Neural crest cell (in vitro differentiated cells): ENCODE data around the gene PCF11. TPM values are rescaled to one million over a fixed set of nuclear protein-coding genes. Genes with fewer than 3 reads are reported as not detected.

Experiments
- DNase-seq: peaks from one replicate; pipeline ENCODE4 v3.0.0; 2021; ENCODE audit warnings: low read depth, mixed read lengths, low spot score
- H3K27ac Mint-ChIP-seq: one replicate; pipeline ENCODE4 v1.8.0; 2021; ENCODE audit warnings: mild to moderate bottlenecking, mixed read lengths; ENCODE audit not compliant: unreplicated experiment
- H3K27me3 Mint-ChIP-seq: 2 replicates; pipeline ENCODE4 v1.8.0; 2021; ENCODE audit warnings: low read depth, mild to moderate bottlenecking, mixed read lengths
- H3K36me3 Mint-ChIP-seq: 2 replicates; pipeline ENCODE4 v1.8.0; 2021; ENCODE audit warnings: low read depth, mild to moderate bottlenecking, mixed read lengths
- H3K4me1 Mint-ChIP-seq: 2 replicates; pipeline ENCODE4 v1.8.0; 2021; ENCODE audit warnings: mixed read lengths
- H3K4me3 Mint-ChIP-seq: one replicate; pipeline ENCODE4 v1.8.0; 2021; ENCODE audit warnings: mild to moderate bottlenecking, mixed read lengths
- H3K9me3 Mint-ChIP-seq: 2 replicates; pipeline ENCODE4 v1.8.0; 2021; ENCODE audit warnings: mixed read lengths
- total RNA-seq: library from RNA; stranded (reverse); gene quantifications from 2 replicates; pipeline ENCODE4 v1.2.1, GENCODE V29; 2021
- TF ChIP-seq, protein P1 (sequence below): fragments of 200-600 bp; sonication (generic); conservative IDR thresholded peaks from 2 replicates; pipeline ENCODE4 v1.5.0; 2021; ENCODE audit warnings: antibody characterized with exemption, mild to moderate bottlenecking

The PCF11 gene
- total RNA-seq, 1 donor from 2014 or later: 67.9 TPM

DNA sequence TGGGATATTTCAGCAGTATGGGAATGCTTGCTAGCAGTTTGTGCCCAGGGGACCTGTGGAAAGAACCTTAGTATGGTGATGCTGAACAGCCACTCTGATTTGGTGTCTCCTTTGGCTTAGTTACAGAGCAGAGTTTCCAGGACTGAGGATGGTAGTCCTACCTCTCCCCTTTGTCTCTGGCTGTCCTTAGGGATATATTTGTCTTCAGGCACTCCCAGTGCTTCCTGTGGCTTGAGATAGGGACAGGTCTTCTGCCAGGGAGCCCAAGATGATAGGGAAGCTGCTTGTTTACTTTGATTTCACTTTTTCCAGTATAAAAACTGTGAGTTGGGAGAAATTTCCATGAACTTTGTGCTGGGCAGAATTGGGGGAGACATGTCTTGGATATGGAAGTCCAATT, 64.8 kb downstream of the PCF11 start:
- DNase-seq: no peak
- no peak overlapping the region for H3K4me3 Mint-ChIP-seq
- no peaks in the 10 kb centered on the region for H3K27me3 Mint-ChIP-seq
- no peaks in the 10 kb centered on the region for H3K9me3 Mint-ChIP-seq
- no peaks in the 10 kb centered on the region for H3K4me1 Mint-ChIP-seq
- no peak overlapping the region for H3K27ac Mint-ChIP-seq
- TF ChIP-seq, protein P1, sequence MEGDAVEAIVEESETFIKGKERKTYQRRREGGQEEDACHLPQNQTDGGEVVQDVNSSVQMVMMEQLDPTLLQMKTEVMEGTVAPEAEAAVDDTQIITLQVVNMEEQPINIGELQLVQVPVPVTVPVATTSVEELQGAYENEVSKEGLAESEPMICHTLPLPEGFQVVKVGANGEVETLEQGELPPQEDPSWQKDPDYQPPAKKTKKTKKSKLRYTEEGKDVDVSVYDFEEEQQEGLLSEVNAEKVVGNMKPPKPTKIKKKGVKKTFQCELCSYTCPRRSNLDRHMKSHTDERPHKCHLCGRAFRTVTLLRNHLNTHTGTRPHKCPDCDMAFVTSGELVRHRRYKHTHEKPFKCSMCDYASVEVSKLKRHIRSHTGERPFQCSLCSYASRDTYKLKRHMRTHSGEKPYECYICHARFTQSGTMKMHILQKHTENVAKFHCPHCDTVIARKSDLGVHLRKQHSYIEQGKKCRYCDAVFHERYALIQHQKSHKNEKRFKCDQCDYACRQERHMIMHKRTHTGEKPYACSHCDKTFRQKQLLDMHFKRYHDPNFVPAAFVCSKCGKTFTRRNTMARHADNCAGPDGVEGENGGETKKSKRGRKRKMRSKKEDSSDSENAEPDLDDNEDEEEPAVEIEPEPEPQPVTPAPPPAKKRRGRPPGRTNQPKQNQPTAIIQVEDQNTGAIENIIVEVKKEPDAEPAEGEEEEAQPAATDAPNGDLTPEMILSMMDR: no peak
- no peaks in the 10 kb centered on the region for H3K36me3 Mint-ChIP-seq

DNA sequence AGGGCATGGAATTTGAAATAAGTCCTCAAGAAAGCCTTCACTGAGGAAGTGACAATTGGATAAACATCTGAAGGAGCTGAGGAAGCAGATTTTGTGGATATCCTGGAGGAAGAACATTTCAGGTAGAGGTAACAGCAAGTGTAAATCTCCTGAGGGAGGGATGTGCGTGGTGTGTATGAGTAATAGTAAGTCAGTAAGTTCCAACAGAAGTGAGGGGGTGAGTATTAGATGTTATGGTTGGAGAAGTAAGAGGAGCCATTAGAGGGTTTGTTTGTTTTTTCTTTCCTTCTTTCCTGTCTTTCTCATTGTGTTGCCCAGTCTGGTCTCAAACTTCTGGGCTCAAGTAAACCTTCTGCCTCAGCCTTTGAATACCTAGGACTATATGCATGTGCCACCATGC, 65.6 kb downstream of the PCF11 start:
- H3K36me3 Mint-ChIP-seq: no peaks in the 10 kb centered on the region
- no peaks in the 10 kb centered on the region for H3K27me3 Mint-ChIP-seq
- no peak for DNase-seq
- no peak overlapping the region for H3K27ac Mint-ChIP-seq
- TF ChIP-seq, protein P1: no peak
- H3K4me3 Mint-ChIP-seq: no peak overlapping the region
- no peaks in the 10 kb centered on the region for H3K9me3 Mint-ChIP-seq
- H3K4me1 Mint-ChIP-seq: no peaks in the 10 kb centered on the region

DNA sequence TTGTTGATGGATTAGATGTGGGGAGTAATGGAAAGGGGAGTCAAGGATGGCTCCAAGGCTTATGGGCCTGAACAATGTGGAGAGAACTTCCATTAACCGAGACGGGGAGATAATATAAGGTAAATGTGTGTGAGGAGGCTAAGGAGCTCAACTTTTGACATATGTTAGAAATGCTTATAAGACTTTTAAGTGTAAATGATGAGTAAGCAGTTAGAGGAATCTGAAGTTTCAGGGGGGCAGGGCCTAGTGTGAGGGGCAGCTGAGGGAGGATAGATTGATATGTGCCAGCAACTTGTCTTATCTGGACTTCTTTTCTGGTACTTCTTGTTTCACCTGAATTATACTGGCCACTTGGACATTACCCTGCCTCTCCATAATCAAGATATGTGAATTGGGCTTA, 66.5 kb downstream of the PCF11 start:
- Mint-ChIP-seq H3K27ac (no peak overlapping the region), H3K4me1 (no peaks in the 10 kb centered on the region), H3K4me3 (no peak overlapping the region), H3K36me3 (no peaks in the 10 kb centered on the region), H3K9me3 (no peaks in the 10 kb centered on the region), H3K27me3 (no peaks in the 10 kb centered on the region)
- no peak for DNase-seq
- TF ChIP-seq, protein P1: no peak

DNA sequence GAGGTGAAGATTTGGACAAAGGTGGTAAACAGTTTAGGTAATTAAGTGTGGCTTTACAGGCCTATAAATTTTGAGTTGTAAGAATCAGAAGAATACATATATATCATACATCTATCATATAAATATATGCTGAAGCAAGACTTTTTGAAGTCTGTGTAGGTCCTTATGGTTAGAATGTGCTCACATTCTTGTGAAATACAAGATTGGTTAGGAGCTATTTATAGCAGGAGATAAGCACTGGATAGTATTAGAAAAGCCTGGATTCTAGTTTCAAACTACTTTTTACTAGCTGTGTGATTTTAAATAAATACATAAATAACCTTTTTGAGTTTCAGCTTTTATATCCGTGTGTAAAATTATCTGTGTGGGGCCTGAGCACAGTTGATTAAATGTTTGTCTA, 78.9 kb downstream of the PCF11 start:
- TF ChIP-seq, protein P1: no peak
- no peaks in the 10 kb centered on the region for H3K36me3 Mint-ChIP-seq
- no peaks in the 10 kb centered on the region for H3K4me1 Mint-ChIP-seq
- no peak for DNase-seq
- no peaks in the 10 kb centered on the region for H3K27me3 Mint-ChIP-seq
- no peak overlapping the region for H3K4me3 Mint-ChIP-seq
- no peaks in the 10 kb centered on the region for H3K9me3 Mint-ChIP-seq
- H3K27ac Mint-ChIP-seq: no peak overlapping the region

Other genes with a start within 250 kb of the PCF11 start
- gene RAB30, start 85.2 kb upstream of the PCF11 start, total RNA-seq: 15.1 and 15.4 TPM in 2 replicates
- 7.8 and 7.9 TPM in 2 replicates for gene ANKRD42, start 36.6 kb downstream of the PCF11 start, total RNA-seq
- gene CCDC90B, start 129.2 kb downstream of the PCF11 start, total RNA-seq: 38.1 and 42.2 TPM in 2 replicates